Mesendoderm (in vitro differentiated cells): ENCODE results near the gene FXYD6.

ENCODE experiments used
- DNase-seq: peaks from one replicate; pipeline ENCODE4 v3.0.0; 2013
- H2AK5ac ChIP-seq: 2 replicates; pipeline ENCODE4 v1.6.1; 2013; ENCODE audit warnings: low read length, inconsistent platforms
- H2BK120ac ChIP-seq: 2 replicates; pipeline ENCODE4 v1.6.1; 2013; ENCODE audit warnings: low read depth, mild to moderate bottlenecking, low read length, moderate library complexity, mixed read lengths
- H2BK15ac ChIP-seq: replicated peaks from 2 replicates; pipeline ENCODE4 v1.6.1; 2013; ENCODE audit warnings: low read depth, mild to moderate bottlenecking, moderate library complexity
- H2BK5ac ChIP-seq: 2 replicates; pipeline ENCODE4 v1.6.1; 2013; ENCODE audit warnings: low read length, inconsistent platforms
- H3K18ac ChIP-seq: 2 replicates; pipeline ENCODE4 v1.6.1; 2013; ENCODE audit warnings: mild to moderate bottlenecking, low read length, mixed read lengths
- H3K23ac ChIP-seq: one replicate; pipeline ENCODE4 v1.6.1; 2013; ENCODE audit warnings: low read length
- H3K27ac ChIP-seq: 2 replicates; pipeline ENCODE4 v1.5.1; 2013; ENCODE audit warnings: low read depth, mild to moderate bottlenecking, inconsistent platforms, low read length, moderate library complexity
- H3K27me3 ChIP-seq: 2 replicates; pipeline ENCODE4 v1.6.1; 2013; ENCODE audit warnings: low read length, control low read depth, mild to moderate bottlenecking, inconsistent platforms; ENCODE audit not compliant: insufficient read depth, poor library complexity
- H3K36me3 ChIP-seq: 2 replicates; pipeline ENCODE4 v1.6.1; 2013; ENCODE audit warnings: low read length, inconsistent platforms; ENCODE audit not compliant: control insufficient read depth, insufficient read depth
- H3K4ac ChIP-seq: one replicate; pipeline ENCODE4 v1.6.1; 2013; ENCODE audit warnings: low read depth, mild to moderate bottlenecking, low read length, moderate library complexity
- H3K4me1 ChIP-seq: 2 replicates; pipeline ENCODE4 v1.6.1; 2013; ENCODE audit warnings: low read depth, low read length, inconsistent platforms; ENCODE audit not compliant: control insufficient read depth
- H3K4me2 ChIP-seq: 2 replicates; pipeline ENCODE4 v1.6.1; 2013; ENCODE audit warnings: low read length
- H3K4me3 ChIP-seq: 2 replicates; pipeline ENCODE4 v1.5.1; 2013; ENCODE audit warnings: mild to moderate bottlenecking, low read length
- H3K56ac ChIP-seq: one replicate; pipeline ENCODE4 v1.6.1; 2013; ENCODE audit warnings: low read length
- H3K79me1 ChIP-seq: 2 replicates; pipeline ENCODE4 v1.6.1; 2013; ENCODE audit warnings: low read length, inconsistent platforms
- H3K79me2 ChIP-seq: 2 replicates; pipeline ENCODE4 v1.6.1; 2013; ENCODE audit warnings: mild to moderate bottlenecking, low read length; ENCODE audit not compliant: control insufficient read depth, insufficient read depth
- H3K9ac ChIP-seq: 2 replicates; pipeline ENCODE4 v1.6.1; 2013; ENCODE audit warnings: low read length, inconsistent platforms
- H4K5ac ChIP-seq: one replicate; pipeline ENCODE4 v1.6.1; 2013; ENCODE audit warnings: low read length
- H4K8ac ChIP-seq: one replicate; pipeline ENCODE4 v1.6.1; 2013; ENCODE audit warnings: low read depth, mild to moderate bottlenecking, control low read depth, low read length, moderate library complexity
- WGBS: extraction: QIAGEN DNeasy Blood & Tissue Kit; methylation state at CpG from one replicate; pipeline ENCODE4 v1.1.7; 2013; ENCODE audit warnings: low lambda C conversion rate, missing lambda C conversion rate; ENCODE audit not compliant: insufficient coverage; ENCODE audit errors: extremely low coverage; 5-methylcytosine and 5-hydroxymethylcytosine counted together

The FXYD6 gene

GRCh38 chr11:117913736-117914397 is 37.4 kb upstream of the FXYD6 start:
- no peaks in the 10 kb centered on the region for H3K27me3 ChIP-seq
- no CpG with 5 or more reads among the region's 9 CpGs for WGBS
- no peak overlapping the region for H3K9ac ChIP-seq

GRCh38 chr11:117912497-117912896 is 36.0 kb upstream of the FXYD6 start:
- H3K18ac ChIP-seq, result no peak overlapping the region
- peaks cover 3% of the 10 kb centered on the region for H3K4me1 ChIP-seq
- no peak for DNase-seq
- H3K36me3 ChIP-seq, result no peaks in the 10 kb centered on the region
- H3K4me3 ChIP-seq, result no peak overlapping the region
- H3K9ac ChIP-seq, result no peak overlapping the region
- no peak overlapping the region for H3K27ac ChIP-seq
- H3K79me2 ChIP-seq, result no peaks in the 10 kb centered on the region
- H3K4ac ChIP-seq, result no peak overlapping the region
- no peak overlapping the region for H4K5ac ChIP-seq
- H2AK5ac ChIP-seq, result no peak overlapping the region
- no peak overlapping the region for H2BK5ac ChIP-seq
- H3K4me2 ChIP-seq, result no peak overlapping the region
- no peaks in the 10 kb centered on the region for H3K79me1 ChIP-seq
- no peak overlapping the region for H2BK120ac ChIP-seq
- H4K8ac ChIP-seq, result no peak overlapping the region
- H3K27me3 ChIP-seq, result no peaks in the 10 kb centered on the region
- WGBS, result no CpG with 5 or more reads among the region's 7 CpGs
- no peak overlapping the region for H3K56ac ChIP-seq
- no peak overlapping the region for H2BK15ac ChIP-seq
- H3K23ac ChIP-seq, result no peak overlapping the region

More at GRCh38 chr11:117913736-117914397, 37.4 kb upstream of the FXYD6 start:
- H2BK5ac ChIP-seq, result no peak overlapping the region
- no peak for DNase-seq
- H3K4me3 ChIP-seq, result no peak overlapping the region
- no peak overlapping the region for H2AK5ac ChIP-seq
- no peak overlapping the region for H2BK120ac ChIP-seq
- H3K56ac ChIP-seq, result no peak overlapping the region
- H3K4me2 ChIP-seq, result no peak overlapping the region
- no peaks in the 10 kb centered on the region for H3K36me3 ChIP-seq
- no peak overlapping the region for H2BK15ac ChIP-seq
- H3K4me1 ChIP-seq, result no peaks in the 10 kb centered on the region
- H4K5ac ChIP-seq, result no peak overlapping the region
- no peak overlapping the region for H3K4ac ChIP-seq
- H3K79me2 ChIP-seq, result no peaks in the 10 kb centered on the region
- H4K8ac ChIP-seq, result no peak overlapping the region
- H3K23ac ChIP-seq, result no peak overlapping the region
- no peak overlapping the region for H3K18ac ChIP-seq
- no peak overlapping the region for H3K27ac ChIP-seq
- no peaks in the 10 kb centered on the region for H3K79me1 ChIP-seq

DNA sequence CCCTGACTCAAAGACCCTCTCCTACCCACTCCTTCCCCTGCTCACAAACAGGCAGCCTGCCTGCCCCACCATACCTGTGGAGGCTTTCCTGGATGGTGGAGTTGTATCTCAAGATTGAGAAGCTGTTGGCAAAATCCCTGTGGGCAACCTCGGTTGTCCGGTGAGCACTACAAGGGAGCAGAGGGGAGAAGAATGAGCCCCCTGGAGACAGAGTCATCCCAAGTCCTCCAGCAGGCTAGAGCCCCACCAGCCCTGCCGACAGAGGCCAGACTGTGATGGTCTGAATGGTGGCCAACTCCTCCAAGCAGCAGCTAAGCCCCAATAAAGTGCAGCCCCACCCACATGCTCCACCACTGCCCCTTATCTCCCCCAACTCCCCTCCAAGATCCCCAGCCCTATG is 35.2 kb upstream of the FXYD6 start:
- Histone ChIP-seq H2BK5ac (no peak overlapping the region), H3K9ac (no peak overlapping the region), H3K27ac (no peak overlapping the region), H3K79me1 (no peaks in the 10 kb centered on the region), H3K56ac (no peak overlapping the region), H3K18ac (no peak overlapping the region), H3K36me3 (no peaks in the 10 kb centered on the region), H3K4me1 (peaks cover 5% of the 10 kb centered on the region), H2BK15ac (no peak overlapping the region), H4K8ac (no peak overlapping the region), H3K4ac (no peak overlapping the region), H3K4me2 (no peak overlapping the region), H3K79me2 (no peaks in the 10 kb centered on the region), H2BK120ac (no peak overlapping the region), H3K27me3 (no peaks in the 10 kb centered on the region), H2AK5ac (no peak overlapping the region), H3K4me3 (no peak overlapping the region), H4K5ac (no peak overlapping the region), H3K23ac (no peak overlapping the region)
- WGBS, result no CpG with 5 or more reads among the region's 3 CpGs
- DNase-seq, result no peak

DNA sequence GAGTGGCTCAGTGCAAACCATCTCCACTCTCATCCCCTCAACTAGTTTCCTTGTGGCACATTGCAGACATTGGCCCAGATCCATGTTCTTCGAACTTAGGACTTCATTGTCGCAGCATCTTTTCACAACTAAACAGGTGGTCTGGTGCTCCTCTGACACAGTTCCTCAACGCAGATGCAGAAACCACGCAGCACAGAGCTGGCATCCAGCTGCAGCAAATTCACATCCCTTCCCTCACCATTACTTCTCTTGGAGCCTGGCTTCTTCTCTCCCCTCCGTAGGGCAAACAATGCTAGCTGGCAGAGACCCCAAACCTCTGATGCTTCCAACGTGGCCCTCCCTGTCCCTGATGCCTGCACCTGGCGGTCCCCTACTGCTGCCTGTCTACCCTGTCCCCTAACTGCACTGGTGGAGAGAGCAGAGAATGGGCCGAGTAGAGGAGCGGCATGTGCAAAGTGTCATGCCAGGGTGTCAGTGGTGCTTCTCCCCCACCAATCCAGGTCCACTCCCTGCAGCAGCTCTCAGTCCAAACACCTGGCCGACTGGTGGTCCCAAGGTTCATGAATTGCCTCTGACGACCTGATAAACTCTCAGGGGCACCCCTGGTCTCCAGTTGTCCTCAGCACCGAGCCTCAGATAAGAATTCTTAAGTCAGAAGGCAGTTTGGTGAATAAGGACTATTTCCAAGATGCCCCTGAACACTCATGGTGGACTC is 34.6 kb upstream of the FXYD6 start:
- H2BK120ac ChIP-seq, result no peak overlapping the region
- H3K4me3 ChIP-seq, result no peak overlapping the region
- H4K5ac ChIP-seq, result no peak overlapping the region
- no peaks in the 10 kb centered on the region for H3K79me2 ChIP-seq
- no peaks in the 10 kb centered on the region for H3K79me1 ChIP-seq
- no peak overlapping the region for H3K23ac ChIP-seq
- no peaks in the 10 kb centered on the region for H3K27me3 ChIP-seq
- no peak overlapping the region for H3K4ac ChIP-seq
- DNase-seq, result no peak
- H3K4me2 ChIP-seq, result no peak overlapping the region
- H2BK5ac ChIP-seq, result no peak overlapping the region
- H2BK15ac ChIP-seq, result no peak overlapping the region
- WGBS, result no CpG with 5 or more reads among the region's 12 CpGs
- H4K8ac ChIP-seq, result no peak overlapping the region
- H3K18ac ChIP-seq, result no peak overlapping the region
- H3K27ac ChIP-seq, result no peak overlapping the region
- H3K56ac ChIP-seq, result no peak overlapping the region
- no peaks in the 10 kb centered on the region for H3K36me3 ChIP-seq
- peaks cover 5% of the 10 kb centered on the region for H3K4me1 ChIP-seq
- H3K9ac ChIP-seq, result no peak overlapping the region
- H2AK5ac ChIP-seq, result no peak overlapping the region

DNA sequence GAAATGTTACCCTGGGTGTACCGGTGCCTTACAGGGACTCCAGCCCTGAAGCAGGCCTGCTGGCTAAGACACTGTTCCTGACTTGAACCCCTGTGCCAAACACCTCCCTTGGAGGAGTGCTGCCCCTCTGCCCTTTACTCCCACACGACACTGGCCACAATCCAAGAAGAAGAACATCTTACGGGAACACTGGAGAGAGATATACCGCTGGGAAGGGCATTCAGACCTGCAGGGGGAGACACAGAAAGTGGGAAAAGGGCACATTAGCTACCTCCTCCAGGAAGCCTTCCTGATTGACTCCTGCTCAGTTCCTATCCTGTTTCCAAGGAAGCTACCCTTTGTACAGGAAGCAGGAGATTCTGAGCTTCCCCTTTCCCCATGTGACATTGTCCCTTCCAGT is 34.1 kb upstream of the FXYD6 start:
- no peaks in the 10 kb centered on the region for H3K36me3 ChIP-seq
- no peak overlapping the region for H2BK5ac ChIP-seq
- no peak overlapping the region for H3K18ac ChIP-seq
- H3K4me1 ChIP-seq, result peaks cover 5% of the 10 kb centered on the region
- no peaks in the 10 kb centered on the region for H3K27me3 ChIP-seq
- H2BK120ac ChIP-seq, result no peak overlapping the region
- H3K4ac ChIP-seq, result no peak overlapping the region
- no peak overlapping the region for H3K56ac ChIP-seq
- no peak overlapping the region for H2BK15ac ChIP-seq
- no peaks in the 10 kb centered on the region for H3K79me2 ChIP-seq
- H3K4me3 ChIP-seq, result no peak overlapping the region
- H3K23ac ChIP-seq, result no peak overlapping the region
- no peak overlapping the region for H2AK5ac ChIP-seq
- H4K8ac ChIP-seq, result no peak overlapping the region
- no peak overlapping the region for H3K9ac ChIP-seq
- H3K79me1 ChIP-seq, result no peaks in the 10 kb centered on the region
- DNase-seq, result no peak
- no peak overlapping the region for H4K5ac ChIP-seq
- no peak overlapping the region for H3K27ac ChIP-seq
- WGBS, result no CpG with 5 or more reads among the region's 4 CpGs
- no peak overlapping the region for H3K4me2 ChIP-seq
